HL-60 (cell line): Measurements from ENCODE around the gene GPR26.

Experiments
- DNase-seq, 2 experiments: peaks; one replicate each; pipeline ENCODE4 v3.0.0-alpha.2; 2010 to 2020; ENCODE audit warnings: low read depth in 1 of 2, low spot score in 1 of 2
- H3K27ac ChIP-seq: fragments of 250-450 bp; sonication (Bioruptor Pico); replicated peaks from 2 replicates; pipeline ENCODE4 v1.5.1; 2020; ENCODE audit warnings: mild to moderate bottlenecking, moderate library complexity
- H3K27me3 ChIP-seq: fragments of 250-450 bp; sonication (Bioruptor Pico); 2 replicates; pipeline ENCODE4 v1.5.1; 2021; ENCODE audit warnings: mild to moderate bottlenecking, moderate library complexity; ENCODE audit not compliant: insufficient read depth, poor library complexity, severe bottlenecking
- H3K4me3 ChIP-seq: replicated peaks from 2 replicates; pipeline ENCODE4 v1.5.1; 2011; ENCODE audit warnings: mild to moderate bottlenecking, control low read depth, low read length; ENCODE audit not compliant: insufficient read depth
- GABPA ChIP-seq: IDR thresholded peaks from 2 replicates; pipeline ENCODE4 v1.6.1; 2012; ENCODE audit warnings: low read depth
- POLR2AphosphoS5 ChIP-seq: IDR thresholded peaks from 2 replicates; pipeline ENCODE4 v1.6.1; 2012; ENCODE audit warnings: low read depth
- REST ChIP-seq: IDR thresholded peaks from 2 replicates; pipeline ENCODE4 v1.6.1; 2012; ENCODE audit warnings: low read depth; ENCODE audit not compliant: insufficient replicate concordance
- SPI1 ChIP-seq: IDR thresholded peaks from 2 replicates; pipeline ENCODE4 v1.6.1; 2012; ENCODE audit warnings: low read depth, mild to moderate bottlenecking, borderline replicate concordance
- TF ChIP-seq, protein P1 (sequence below): IDR thresholded peaks from one replicate; pipeline ENCODE4 v1.5.1; 2011; ENCODE audit warnings: low read length, control low read depth, inconsistent platforms; ENCODE audit not compliant: insufficient read depth

The GPR26 gene

DNA sequence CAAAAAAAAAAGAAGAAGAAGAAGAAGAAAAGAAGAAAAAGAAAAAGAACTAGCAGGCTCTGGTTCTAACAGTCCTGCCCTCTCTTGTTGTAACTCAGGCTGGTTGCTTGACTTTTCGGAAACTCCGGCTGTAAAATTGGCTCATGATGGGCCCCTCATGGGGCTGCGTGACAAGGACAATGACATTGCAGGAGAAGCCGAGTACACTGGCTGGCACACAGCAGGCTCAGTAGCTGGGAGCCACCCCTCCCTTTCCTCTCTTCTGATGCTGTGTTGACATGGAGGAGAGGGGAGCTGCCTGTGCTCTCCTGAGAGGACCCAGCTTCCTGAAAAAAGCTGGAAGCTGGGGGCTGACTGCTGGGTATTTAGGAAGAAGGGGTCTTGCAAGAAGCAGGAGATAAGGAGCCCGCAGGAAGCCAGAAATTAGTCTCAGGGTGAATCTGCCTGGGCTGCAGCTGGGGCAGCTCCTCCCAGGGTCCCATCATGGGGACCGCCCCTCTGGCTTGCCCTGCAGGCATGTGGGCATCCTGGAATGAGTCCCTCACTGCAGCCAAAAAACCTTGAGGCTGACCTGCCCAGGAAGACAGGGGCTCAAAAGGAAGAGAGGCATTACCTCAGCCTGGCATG, 14.6 kb upstream of the GPR26 start:
- Histone ChIP-seq H3K27ac (no peak overlapping the region), H3K4me3 (no peak overlapping the region), H3K27me3 (no peaks in the 10 kb centered on the region)
- TF ChIP-seq GABPA (no peak), POLR2AphosphoS5 (no peak), SPI1 (no peak), REST (no peak)
- TF ChIP-seq, protein P1, sequence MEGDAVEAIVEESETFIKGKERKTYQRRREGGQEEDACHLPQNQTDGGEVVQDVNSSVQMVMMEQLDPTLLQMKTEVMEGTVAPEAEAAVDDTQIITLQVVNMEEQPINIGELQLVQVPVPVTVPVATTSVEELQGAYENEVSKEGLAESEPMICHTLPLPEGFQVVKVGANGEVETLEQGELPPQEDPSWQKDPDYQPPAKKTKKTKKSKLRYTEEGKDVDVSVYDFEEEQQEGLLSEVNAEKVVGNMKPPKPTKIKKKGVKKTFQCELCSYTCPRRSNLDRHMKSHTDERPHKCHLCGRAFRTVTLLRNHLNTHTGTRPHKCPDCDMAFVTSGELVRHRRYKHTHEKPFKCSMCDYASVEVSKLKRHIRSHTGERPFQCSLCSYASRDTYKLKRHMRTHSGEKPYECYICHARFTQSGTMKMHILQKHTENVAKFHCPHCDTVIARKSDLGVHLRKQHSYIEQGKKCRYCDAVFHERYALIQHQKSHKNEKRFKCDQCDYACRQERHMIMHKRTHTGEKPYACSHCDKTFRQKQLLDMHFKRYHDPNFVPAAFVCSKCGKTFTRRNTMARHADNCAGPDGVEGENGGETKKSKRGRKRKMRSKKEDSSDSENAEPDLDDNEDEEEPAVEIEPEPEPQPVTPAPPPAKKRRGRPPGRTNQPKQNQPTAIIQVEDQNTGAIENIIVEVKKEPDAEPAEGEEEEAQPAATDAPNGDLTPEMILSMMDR, result no peak
- no peak for DNase-seq

DNA sequence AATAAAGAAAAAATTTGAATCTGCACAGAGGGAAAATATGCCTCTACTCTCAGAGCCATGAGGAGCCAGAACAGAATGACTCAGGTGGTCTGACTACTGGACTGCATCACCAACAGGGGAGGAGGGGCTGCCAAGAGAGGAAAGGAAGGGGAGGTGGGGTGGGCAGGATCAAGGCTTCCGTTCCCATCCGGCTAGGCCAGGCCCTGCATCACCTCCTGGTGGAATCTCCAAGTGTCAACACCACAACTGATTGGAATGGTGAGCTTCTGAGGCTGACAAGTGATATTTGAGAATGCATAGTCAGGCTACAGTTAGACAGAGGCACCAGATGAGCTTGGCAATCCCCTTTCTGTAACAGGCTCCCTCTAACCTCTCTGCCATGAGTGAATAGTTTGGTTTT, 10.4 kb upstream of the GPR26 start:
- TF ChIP-seq, protein P1, result no peak
- TF ChIP-seq GABPA, result no peak
- TF ChIP-seq REST, result no peak
- TF ChIP-seq SPI1, result no peak
- TF ChIP-seq POLR2AphosphoS5, result no peak
- H3K27me3 ChIP-seq, result no peaks in the 10 kb centered on the region
- no peak for DNase-seq

DNA sequence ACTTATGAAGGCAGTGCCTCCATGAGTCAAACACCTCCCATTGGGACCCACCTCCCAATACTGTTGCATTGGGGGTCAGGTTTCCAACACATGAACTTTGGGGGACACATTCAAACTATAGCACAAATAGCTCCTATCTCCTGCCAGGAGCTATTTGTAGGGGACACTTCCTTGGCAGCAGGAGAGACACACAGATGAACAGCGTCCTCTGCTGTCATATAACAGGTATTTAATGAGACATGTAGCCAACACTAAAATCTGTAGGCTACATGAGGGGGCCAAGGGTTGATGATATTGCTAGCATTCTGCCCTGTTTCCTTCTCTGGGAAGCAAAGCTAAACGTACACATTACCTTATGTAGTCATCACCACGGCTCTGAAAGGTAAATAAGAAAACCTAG, 2.6 kb upstream of the GPR26 start:
- no peak for DNase-seq
- Histone ChIP-seq H3K4me3 (no peak overlapping the region), H3K27me3 (no peaks in the 10 kb centered on the region), H3K27ac (no peak overlapping the region)
- TF ChIP-seq POLR2AphosphoS5, result no peak
- no peak for TF ChIP-seq REST
- TF ChIP-seq, protein P1, result no peak
- TF ChIP-seq SPI1, result no peak
- TF ChIP-seq GABPA, result no peak

More for the DNA sequence above, 10.4 kb upstream of the GPR26 start:
- H3K27ac ChIP-seq, result no peak overlapping the region
- H3K4me3 ChIP-seq, result no peak overlapping the region
